Omental fat pad (tissue), 4 donors: Measurements from ENCODE around the gene HOXA9. TPM values are rescaled to one million over a fixed set of nuclear protein-coding genes. Genes with fewer than 3 reads are reported as not detected.

Experiments used
- ATAC-seq: fragments of 150-250 bp; one replicate; pipeline ENCODE4 v1.9.1; 2016; ENCODE audit warnings: mild to moderate bottlenecking, moderate library complexity; ENCODE audit not compliant: low FRiP score
- DNase-seq: peaks from one replicate; pipeline ENCODE4 v3.0.0-alpha.2; 2019; ENCODE audit warnings: low spot score
- total RNA-seq, 4 donors: library from RNA; depleted of rRNA; stranded (reverse); fragments of >200 nt; gene quantifications; one replicate each; pipeline ENCODE4 v1.1.0, GENCODE V29; 2016
- TF ChIP-seq, protein P1 (sequence below), 3 donors: fragments of 450-650 bp; IDR thresholded peaks; one replicate each; pipeline ENCODE4 v1.5.1; 2016 to 2017; ENCODE audit warnings: antibody characterized with exemption in 3 of 3, mild to moderate bottlenecking in 3 of 3, moderate library complexity in 2 of 3

The HOXA9 gene
- total RNA-seq, 4 donors from 2014 or later, result 0.19 to 2.4 (median 1.0) TPM; not detected in 1

DNA sequence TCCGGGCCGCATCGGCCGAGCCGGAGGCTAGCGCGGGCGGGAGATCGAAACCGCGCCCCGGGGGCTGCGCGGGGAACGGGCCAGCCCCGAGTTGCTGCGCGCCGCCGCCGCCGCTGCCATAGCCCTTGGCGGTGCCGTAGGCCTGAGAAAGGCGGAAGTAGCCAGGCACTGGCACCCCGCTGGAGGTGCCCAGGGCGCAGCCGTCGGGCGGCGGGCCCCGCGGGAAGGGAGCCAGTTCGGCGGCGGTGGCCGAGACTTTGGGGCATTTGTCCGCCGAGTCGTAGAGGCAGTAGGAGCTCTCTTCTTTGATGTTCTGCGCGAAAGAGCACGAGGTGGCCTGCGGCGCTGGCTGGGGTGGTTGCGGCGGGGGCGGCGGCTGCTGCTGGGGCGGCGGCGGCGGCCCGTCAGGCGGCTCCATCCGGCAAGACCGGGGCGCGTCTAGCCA is 8.2 kb upstream of the HOXA9 start:
- DNase-seq (peak; percentile 21), ATAC-seq (no peak)
- TF ChIP-seq, protein P1, sequence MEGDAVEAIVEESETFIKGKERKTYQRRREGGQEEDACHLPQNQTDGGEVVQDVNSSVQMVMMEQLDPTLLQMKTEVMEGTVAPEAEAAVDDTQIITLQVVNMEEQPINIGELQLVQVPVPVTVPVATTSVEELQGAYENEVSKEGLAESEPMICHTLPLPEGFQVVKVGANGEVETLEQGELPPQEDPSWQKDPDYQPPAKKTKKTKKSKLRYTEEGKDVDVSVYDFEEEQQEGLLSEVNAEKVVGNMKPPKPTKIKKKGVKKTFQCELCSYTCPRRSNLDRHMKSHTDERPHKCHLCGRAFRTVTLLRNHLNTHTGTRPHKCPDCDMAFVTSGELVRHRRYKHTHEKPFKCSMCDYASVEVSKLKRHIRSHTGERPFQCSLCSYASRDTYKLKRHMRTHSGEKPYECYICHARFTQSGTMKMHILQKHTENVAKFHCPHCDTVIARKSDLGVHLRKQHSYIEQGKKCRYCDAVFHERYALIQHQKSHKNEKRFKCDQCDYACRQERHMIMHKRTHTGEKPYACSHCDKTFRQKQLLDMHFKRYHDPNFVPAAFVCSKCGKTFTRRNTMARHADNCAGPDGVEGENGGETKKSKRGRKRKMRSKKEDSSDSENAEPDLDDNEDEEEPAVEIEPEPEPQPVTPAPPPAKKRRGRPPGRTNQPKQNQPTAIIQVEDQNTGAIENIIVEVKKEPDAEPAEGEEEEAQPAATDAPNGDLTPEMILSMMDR (IDR thresholded peaks at IDR 0.05), result no peak

DNA sequence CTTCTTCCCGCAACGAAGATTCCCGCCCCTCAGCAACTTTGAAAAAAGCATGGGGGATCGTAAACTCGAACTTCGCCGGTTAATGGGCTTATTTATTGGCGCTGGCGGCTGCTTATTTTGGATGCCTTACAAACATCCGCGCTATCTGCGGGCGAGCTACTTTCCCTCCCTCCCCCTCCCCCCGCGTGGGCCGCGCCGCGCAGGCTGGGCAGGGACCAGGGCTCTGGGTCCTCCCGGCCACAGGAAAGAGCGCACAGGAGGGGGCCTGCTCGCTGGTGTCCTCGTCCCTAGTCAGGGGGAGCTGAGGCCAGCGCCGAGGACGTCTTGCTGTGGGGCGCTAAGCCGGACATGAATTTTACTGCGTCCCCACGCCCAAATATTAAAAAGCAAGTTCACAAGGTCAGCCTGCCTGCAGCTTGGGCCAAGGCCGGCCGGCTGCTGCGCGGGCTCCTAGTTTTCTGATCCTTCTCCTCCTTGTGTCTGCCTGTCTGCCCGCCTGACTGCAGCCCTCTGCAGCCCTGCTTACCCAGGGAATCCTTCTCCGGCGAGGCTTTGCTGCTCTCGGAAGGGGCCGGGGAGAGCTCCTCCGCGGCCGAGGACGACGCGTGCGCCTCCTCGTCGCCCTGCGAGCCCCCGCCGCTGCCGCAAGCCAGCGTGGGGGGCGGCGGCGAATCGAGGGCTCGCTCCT is 7.6 kb upstream of the HOXA9 start:
- DNase-seq (peak; percentile 22), ATAC-seq (peak; percentile 29)
- TF ChIP-seq, protein P1 (IDR thresholded peaks at IDR 0.05), result no peak

DNA sequence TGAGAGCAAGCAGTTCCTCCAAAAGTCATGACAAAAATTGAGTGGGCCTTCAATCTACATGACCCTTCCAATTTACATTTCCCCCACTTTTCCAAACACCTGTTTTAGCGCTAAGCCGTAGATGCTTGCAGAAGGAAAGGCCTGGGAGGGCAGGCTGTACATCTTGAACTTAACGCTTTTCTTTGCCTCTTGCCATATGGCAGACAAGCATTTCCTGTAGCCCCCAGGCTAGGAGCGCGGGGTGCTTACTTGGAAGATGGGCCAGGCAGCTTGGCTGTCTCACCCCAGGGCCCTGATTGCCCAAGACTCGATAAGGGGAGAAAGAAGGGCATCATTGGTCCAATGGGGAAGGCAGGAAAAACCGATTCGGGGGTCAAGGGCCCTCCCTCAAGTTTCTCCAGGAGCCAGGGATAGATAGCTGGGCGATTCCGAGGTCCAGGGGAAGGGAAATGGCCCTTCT is 7.0 kb upstream of the HOXA9 start:
- DNase-seq, result peak; percentile 16
- TF ChIP-seq, protein P1 (IDR thresholded peaks at IDR 0.05), result no peak
- ATAC-seq, result no peak

DNA sequence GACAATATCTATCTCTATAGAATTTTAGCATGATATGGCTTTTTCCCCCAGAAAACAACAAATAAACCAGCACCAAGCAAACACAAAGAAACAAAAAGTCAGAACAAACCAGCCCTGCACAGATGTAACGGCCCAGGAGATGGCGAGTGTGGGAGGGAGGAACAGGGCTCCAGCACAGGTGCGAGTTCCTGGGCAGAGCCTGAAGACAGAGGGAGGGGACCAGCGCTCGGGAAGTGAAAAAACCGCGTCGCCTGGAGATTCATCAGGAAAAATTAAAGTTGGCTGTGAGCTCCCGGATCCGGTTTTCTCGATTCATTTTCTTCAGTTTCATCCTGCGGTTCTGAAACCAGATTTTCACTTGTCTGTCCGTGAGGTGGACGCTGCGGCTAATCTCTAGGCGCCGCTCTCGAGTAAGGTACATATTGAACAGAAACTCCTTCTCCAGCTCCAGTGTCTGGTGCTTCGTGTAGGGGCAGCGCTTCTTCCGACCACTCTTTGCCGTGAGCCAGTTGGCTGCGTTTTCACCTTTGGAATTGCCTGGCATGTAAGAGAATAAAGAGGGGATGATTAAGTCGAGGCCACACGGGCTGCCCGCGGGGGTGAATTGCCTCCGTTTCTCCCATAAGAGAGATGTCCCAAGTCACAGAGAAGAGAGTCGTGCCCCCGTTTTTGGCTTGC is 6.4 kb upstream of the HOXA9 start:
- TF ChIP-seq, protein P1 (IDR thresholded peaks at IDR 0.05), result no peak
- ATAC-seq, result no peak
- DNase-seq, result peak; percentile 20

DNA sequence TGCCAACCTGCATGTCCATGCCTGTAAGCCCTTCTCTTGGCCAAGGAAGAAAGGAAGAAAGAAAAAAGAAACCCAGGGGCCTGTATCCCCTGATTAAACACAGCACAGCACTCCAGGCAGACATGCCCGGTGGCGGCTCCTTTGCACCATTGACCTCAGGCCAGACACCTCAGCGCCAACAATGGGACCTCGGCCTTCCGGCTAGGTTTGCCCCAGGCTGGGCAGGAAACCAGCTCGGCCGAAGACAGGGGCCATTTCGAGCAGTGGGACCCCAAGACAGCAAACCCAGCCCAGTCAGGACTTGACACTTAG is 5.9 kb upstream of the HOXA9 start:
- peak; percentile 14 for DNase-seq
- ATAC-seq, result no peak
- TF ChIP-seq, protein P1 (IDR thresholded peaks at IDR 0.05), result no peak

DNA sequence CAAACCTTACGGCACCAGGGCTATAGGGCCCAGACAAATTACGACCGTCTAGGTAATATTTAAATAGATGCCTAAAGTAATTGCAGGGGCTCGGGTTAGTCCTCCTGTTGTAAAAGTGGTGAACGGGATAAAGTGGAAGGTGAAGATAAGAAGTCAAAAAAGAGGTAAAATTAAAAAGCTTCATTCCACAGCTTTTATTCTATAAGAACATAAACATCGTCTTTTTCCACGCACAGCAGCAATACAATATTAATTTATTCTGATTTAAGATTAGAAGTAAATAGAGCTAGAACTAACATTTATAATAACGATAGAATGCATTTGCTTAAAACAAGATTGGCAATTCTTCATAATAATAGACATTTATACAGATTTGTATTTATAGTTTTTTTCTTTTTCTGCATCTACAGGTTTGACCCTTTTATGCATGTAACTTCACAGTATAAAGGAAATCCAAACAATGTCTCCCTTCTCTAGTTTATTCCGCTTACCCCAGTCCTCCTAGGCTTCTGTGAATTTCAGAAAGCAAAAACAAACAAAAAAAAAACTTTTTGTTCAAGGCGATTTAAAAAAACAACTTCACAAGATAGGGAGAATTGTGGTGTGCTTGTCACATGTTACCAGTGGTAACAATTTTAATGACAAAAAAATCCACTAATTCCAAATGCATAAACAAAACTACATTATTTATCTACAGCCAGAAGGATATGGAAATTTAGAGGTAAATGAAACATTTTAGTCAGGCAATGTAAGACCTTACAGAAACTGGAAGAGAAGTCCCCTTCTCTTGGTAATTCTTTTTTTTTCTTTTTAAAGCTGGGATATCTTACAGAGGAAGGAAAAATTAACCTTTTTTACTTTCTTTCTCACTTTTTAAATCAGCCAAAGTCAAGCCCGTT is 5.3 kb upstream of the HOXA9 start:
- no peak for DNase-seq
- ATAC-seq, result no peak
- TF ChIP-seq, protein P1 (IDR thresholded peaks at IDR 0.05), result no peak
